Measurements from ENCODE around the gene PSMC5. TPM values are rescaled to one million over a fixed set of nuclear protein-coding genes. Genes with fewer than 3 reads are reported as not detected.

The PSMC5 gene
- total and polyA plus RNA-seq, 9 of the 15 experiments (the other 6 are each of a cell fraction or from before 2014, with no cell fraction given): 89.2 to 393 (median 161) TPM

- peak in 1 of 2 experiments; percentile 56; a peak in 1 of 4 replicates for TF ChIP-seq RCOR1 (IDR thresholded peaks at IDR 0.05; ENCODE audit: borderline replicate concordance in 1 of 2, low read depth in 2 of 2, low read length in 2 of 2)
- no peak for TF ChIP-seq CEBPZ (IDR thresholded peaks at IDR 0.05; ENCODE audit: borderline replicate concordance, low read depth, low read length)
- TF ChIP-seq FOXA3 (CRISPR knock-in tag; conservative IDR thresholded peaks at IDR 0.05 in 1 of 2, IDR thresholded peaks at IDR 0.05 in 1 of 2): peak; percentile 5 to 79; a peak in 2 of 4 replicates
- TF ChIP-seq ZBTB2 (IDR thresholded peaks at IDR 0.05): no peak
- 0 out of 2 replicates have a peak, but pooled peaks have one; percentile 26 for TF ChIP-seq IRF9 (tag; IDR thresholded peaks at IDR 0.05)
- TF ChIP-seq SNRNP70 (optimal IDR thresholded peaks at IDR 0.05; ENCODE audit: low read depth, low read length): no peak
- TF ChIP-seq RFX5 (IDR thresholded peaks at IDR 0.05; ENCODE audit: low read depth, low read length): peak; percentile 97
- no peak for TF ChIP-seq PBX2 (CRISPR knock-in tag; IDR thresholded peaks at IDR 0.05; ENCODE audit: low read depth)
- TF ChIP-seq PBX2 (tag; conservative IDR thresholded peaks at IDR 0.05; ENCODE audit: low read depth): no peak
- peak; percentile 38; the same call in 1 of the 2 replicates for TF ChIP-seq THAP7 (CRISPR knock-in tag; IDR thresholded peaks at IDR 0.05)
These were observed 21.8 kb downstream of the PSMC5 start (continued) for GRCh38 chr17:63848834-63849689.

Data from K562 (cell line).